Fibroblast of skin of left biceps (primary cell): ENCODE data around the gene ZNF610.

Experiments
- DNase-seq, 2 experiments: peaks; one replicate each; pipeline ENCODE4 v3.0.0-alpha.2; 2013; ENCODE audit warnings: low read depth in 2 of 2

ZNF610 gene

GRCh38 chr19:52397310-52398080 is 61.5 kb downstream of the ZNF610 start, which contains the start of gene ZNF528:
ZNF528 (plus strand) TSS chr19:52397849; CDS start chr19:52402014, 4,165 bp downstream.
- DNase-seq = peak; percentile 84 to 87

- DNase-seq = no peak
Observed at GRCh38 chr19:52398081-52398441, 62.0 kb downstream of the ZNF610 start.

- DNase-seq = no peak
Observed at GRCh38 chr19:52410276-52410675, 74.2 kb downstream of the ZNF610 start.

GRCh38 chr19:52415711-52416110 is 79.7 kb downstream of the ZNF610 start:
- no peak for DNase-seq
